ENCODE results near the gene VCAM1. TPM values are rescaled to one million over a fixed set of nuclear protein-coding genes. Genes with fewer than 3 reads are reported as not detected.

The VCAM1 gene
- total and polyA plus RNA-seq, 8 donors = 0.58 to 35.1 (median 1.6) TPM; not detected in 1

DNA sequence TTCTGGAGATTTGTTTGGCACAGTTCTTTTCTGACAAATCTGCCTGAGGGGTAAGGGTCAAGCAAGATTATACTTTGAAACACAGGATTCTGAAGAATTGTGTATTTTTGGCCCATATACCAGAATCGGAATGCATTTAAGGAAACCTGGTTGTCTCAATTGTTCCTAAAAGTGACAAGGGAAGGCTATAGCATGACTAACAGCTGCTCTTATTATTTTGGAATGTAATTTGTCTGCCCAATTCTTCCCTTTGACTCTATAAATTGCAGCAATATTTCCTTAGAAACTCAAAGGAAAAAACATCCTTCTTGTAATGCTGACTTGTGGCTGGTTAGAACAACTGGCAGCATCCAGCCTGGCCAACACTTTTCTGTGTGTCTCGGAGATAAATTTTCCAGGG is 15.8 kb upstream of the VCAM1 start:
- TF ChIP-seq POLR2A (IDR thresholded peaks at IDR 0.05) (no peak), POLR2AphosphoS5 (IDR thresholded peaks at IDR 0.05) (no peak), EP300 (IDR thresholded peaks at IDR 0.05) (no peak)
- TF ChIP-seq, protein P1, sequence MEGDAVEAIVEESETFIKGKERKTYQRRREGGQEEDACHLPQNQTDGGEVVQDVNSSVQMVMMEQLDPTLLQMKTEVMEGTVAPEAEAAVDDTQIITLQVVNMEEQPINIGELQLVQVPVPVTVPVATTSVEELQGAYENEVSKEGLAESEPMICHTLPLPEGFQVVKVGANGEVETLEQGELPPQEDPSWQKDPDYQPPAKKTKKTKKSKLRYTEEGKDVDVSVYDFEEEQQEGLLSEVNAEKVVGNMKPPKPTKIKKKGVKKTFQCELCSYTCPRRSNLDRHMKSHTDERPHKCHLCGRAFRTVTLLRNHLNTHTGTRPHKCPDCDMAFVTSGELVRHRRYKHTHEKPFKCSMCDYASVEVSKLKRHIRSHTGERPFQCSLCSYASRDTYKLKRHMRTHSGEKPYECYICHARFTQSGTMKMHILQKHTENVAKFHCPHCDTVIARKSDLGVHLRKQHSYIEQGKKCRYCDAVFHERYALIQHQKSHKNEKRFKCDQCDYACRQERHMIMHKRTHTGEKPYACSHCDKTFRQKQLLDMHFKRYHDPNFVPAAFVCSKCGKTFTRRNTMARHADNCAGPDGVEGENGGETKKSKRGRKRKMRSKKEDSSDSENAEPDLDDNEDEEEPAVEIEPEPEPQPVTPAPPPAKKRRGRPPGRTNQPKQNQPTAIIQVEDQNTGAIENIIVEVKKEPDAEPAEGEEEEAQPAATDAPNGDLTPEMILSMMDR (IDR thresholded peaks at IDR 0.05) = no peak
- Histone ChIP-seq H3K27ac (no peak overlapping the region), H3K4me1 (no peaks in the 10 kb centered on the region), H3K36me3 (no peaks in the 10 kb centered on the region), H3K9me3 (no peaks in the 10 kb centered on the region), H3K4me3 (no peak overlapping the region), H3K27me3 (no peaks in the 10 kb centered on the region)
- intact Hi-C loops (cut with DNase I; ENCODE audit: low total_unique reads) = no loop called here
- no peak for DNase-seq
- 66 to 92% (median 78%) methylated on average over 2 of the region's 2 CpGs for WGBS, 5 donors

DNA sequence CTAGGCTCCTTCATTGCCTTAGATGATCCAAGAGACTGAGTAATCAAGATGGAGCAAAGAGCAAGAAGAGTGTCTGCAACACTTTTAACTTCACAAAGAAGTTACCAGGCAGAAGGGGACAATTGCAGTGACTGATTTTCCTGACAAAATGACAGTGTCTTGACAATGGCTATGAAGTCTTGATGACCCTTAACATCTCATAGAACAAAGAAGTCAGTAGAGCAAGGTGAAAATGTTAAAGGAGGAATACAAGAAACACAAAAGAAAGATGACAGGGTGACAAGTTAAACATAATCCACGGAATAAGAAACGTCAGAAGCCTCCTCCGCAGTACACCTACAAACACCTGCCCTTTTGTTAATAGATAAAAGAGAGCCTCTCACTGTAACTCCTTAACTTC is 15.1 kb upstream of the VCAM1 start:
- intact Hi-C loops (cut with DNase I; ENCODE audit: low total_unique reads) = no loop called here
- WGBS, 5 donors = 67 to 87% (median 70%) methylated on average over 3 of the region's 3 CpGs
- DNase-seq = no peak

GRCh38 chr1:100706296-100706695 is 13.2 kb upstream of the VCAM1 start:
- no peak for DNase-seq
- intact Hi-C loops (cut with DNase I; ENCODE audit: low total_unique reads) = no loop called here
- Histone ChIP-seq H3K4me1 (no peaks in the 10 kb centered on the region), H3K4me3 (no peak overlapping the region), H3K27ac (no peak overlapping the region), H3K27me3 (no peaks in the 10 kb centered on the region), H3K36me3 (no peaks in the 10 kb centered on the region), H3K9me3 (no peaks in the 10 kb centered on the region)
- no peak for TF ChIP-seq EP300 (IDR thresholded peaks at IDR 0.05)
- TF ChIP-seq POLR2AphosphoS5 (IDR thresholded peaks at IDR 0.05) = no peak
- no peak for TF ChIP-seq POLR2A (IDR thresholded peaks at IDR 0.05)
- TF ChIP-seq, protein P1 (IDR thresholded peaks at IDR 0.05) = no peak
- WGBS, 5 donors = 91 to 96% (median 93%) methylated on average over 1 of the region's 1 CpG

More for the DNA sequence above, 15.1 kb upstream of the VCAM1 start:
- TF ChIP-seq, protein P1 (IDR thresholded peaks at IDR 0.05) = no peak
- TF ChIP-seq POLR2AphosphoS5 (IDR thresholded peaks at IDR 0.05) = no peak
- TF ChIP-seq POLR2A (IDR thresholded peaks at IDR 0.05) = no peak
- TF ChIP-seq EP300 (IDR thresholded peaks at IDR 0.05) = no peak
- Histone ChIP-seq H3K27ac (no peak overlapping the region), H3K4me3 (no peak overlapping the region), H3K9me3 (no peaks in the 10 kb centered on the region), H3K4me1 (no peaks in the 10 kb centered on the region), H3K27me3 (no peaks in the 10 kb centered on the region), H3K36me3 (no peaks in the 10 kb centered on the region)

- no peak overlapping the region for H3K4me3 ChIP-seq
- TF ChIP-seq EP300 (IDR thresholded peaks at IDR 0.05) (no peak), POLR2AphosphoS5 (IDR thresholded peaks at IDR 0.05) (no peak), POLR2A (IDR thresholded peaks at IDR 0.05) (no peak)
- TF ChIP-seq, protein P1 (IDR thresholded peaks at IDR 0.05) = no peak
- no peaks in the 10 kb centered on the region for H3K4me1 ChIP-seq
- H3K27me3 ChIP-seq = no peaks in the 10 kb centered on the region
- H3K27ac ChIP-seq = no peak overlapping the region
- intact Hi-C loops (cut with DNase I; ENCODE audit: low total_unique reads) = no loop called here
- H3K9me3 ChIP-seq = no peaks in the 10 kb centered on the region
- WGBS, 5 donors = 83 to 94% (median 91%) methylated on average over 1 of the region's 1 CpG
- no peak for DNase-seq
- H3K36me3 ChIP-seq = no peaks in the 10 kb centered on the region
These were observed 12.7 kb upstream of the VCAM1 start for GRCh38 chr1:100706856-100707255.

All from stomach (tissue), 9 donors.